Aorta (tissue), 5 donors: ENCODE results near the gene VEZT. TPM values are rescaled to one million over a fixed set of nuclear protein-coding genes. Genes with fewer than 3 reads are reported as not detected.
A peak's percentile ranks its signal among the peaks of the same experiment; 100 is the strongest.

Source experiments
- ATAC-seq: fragments of 200-7000 bp; cut with Tn5 transposase; one replicate; pipeline ENCODE4 v1.9.1; 2022; ENCODE audit warnings: moderate library complexity; ENCODE audit not compliant: low FRiP score
- DNase-seq, 2 donors: peaks; one replicate each; pipeline ENCODE4 v3.0.0-alpha.2; 2020
- H3K27ac ChIP-seq, 2 donors: one replicate each; pipeline ENCODE4 v1.5.1; 2013; ENCODE audit warnings: low read length in 2 of 2, mild to moderate bottlenecking in 2 of 2, moderate library complexity in 2 of 2, control low read depth in 1 of 2, inconsistent platforms in 1 of 2, low read depth in 1 of 2
- H3K27me3 ChIP-seq, 2 donors: one replicate each; pipeline ENCODE4 v1.6.1; 2013; ENCODE audit warnings: control low read depth in 1 of 2, low read length in 1 of 2, mild to moderate bottlenecking in 1 of 2, moderate library complexity in 1 of 2; ENCODE audit not compliant: insufficient read depth in 2 of 2, control insufficient read depth in 1 of 2
- H3K36me3 ChIP-seq, 2 donors: one replicate each; pipeline ENCODE4 v1.6.1; 2013; ENCODE audit warnings: control low read depth in 1 of 2, low read length in 1 of 2, mild to moderate bottlenecking in 1 of 2; ENCODE audit not compliant: insufficient read depth in 2 of 2, control insufficient read depth in 1 of 2
- H3K4me1 ChIP-seq, 2 donors: one replicate each; pipeline ENCODE4 v1.6.1; 2013; ENCODE audit warnings: low read length in 2 of 2, control low read depth in 1 of 2, mild to moderate bottlenecking in 1 of 2, moderate library complexity in 1 of 2; ENCODE audit not compliant: insufficient read depth in 2 of 2, control insufficient read depth in 1 of 2
- H3K4me3 ChIP-seq, 2 donors: one replicate each; pipeline ENCODE4 v1.5.1; 2013; ENCODE audit warnings: low read length in 2 of 2, control low read depth in 1 of 2, mild to moderate bottlenecking in 1 of 2
- H3K9me3 ChIP-seq: one replicate; pipeline ENCODE4 v1.6.1; 2013; ENCODE audit warnings: mild to moderate bottlenecking, low read length; ENCODE audit not compliant: control insufficient read depth
- WGBS, 2 donors: extraction: QIAGEN DNeasy Blood & Tissue Kit; methylation state at CpG; one replicate each; pipeline ENCODE4 v1.1.7; 2013; 5-methylcytosine and 5-hydroxymethylcytosine counted together
- intact Hi-C, 2 donors: fragments of 100-400 bp; cut with DNase I; formaldehyde crosslinking; loops; one replicate each; pipeline versions ENCODE4 v1.14.2 to v1.15.0; 2022
- polyA plus RNA-seq, 2 donors: library from polyadenylated mRNA; stranded (reverse); fragments of 200-250 nt; gene quantifications; one replicate each; pipeline ENCODE4 v1.2.3, GENCODE V29; 2013
- total RNA-seq, 2 donors: library from RNA; stranded (reverse); fragmentation: NEBNext Ultra II Directional; extraction: Animal tissue kit (Norgen Biotek cat#: 25700); gene quantifications; one replicate each; pipeline ENCODE4 v1.2.1, GENCODE V29; 2021
- donor health status: healthy with polysubstance abuse.
- donor health status: Bipolar disorder and iron deficiency.
- donor health status: DM: no; HTN: no; CAD: no.
- donor health status: DM: no; HTN: no; CAD: no.
- donor health status: DM: yes; HTN: yes; CAD: no.

VEZT gene
- total and polyA plus RNA-seq, 4 donors, result 39.0 to 103 (median 68.9) TPM

- H3K27ac ChIP-seq, result peak overlapping the region; percentile 48 to 59
- intact Hi-C loops, result loop anchor here (1.0 to 10.0 kb wide), 7 partner anchors 119 to 792 kb away; partner anchors contain the start of genes FGD6 (in 1 of the 2), NR2C1 (in 1 of the 2) and VEZT (in 1 of the 2)
- H3K9me3 ChIP-seq, result no peaks in the 10 kb centered on the region
- no peaks in the 10 kb centered on the region for H3K4me1 ChIP-seq
- peak; percentile 92 for ATAC-seq
- DNase-seq, result peak; percentile 71 to 78
- 10 to 11% methylated on average over 10 of the region's 10 CpGs for WGBS, 2 donors
- no peaks in the 10 kb centered on the region for H3K27me3 ChIP-seq
- no peaks in the 10 kb centered on the region for H3K36me3 ChIP-seq
- no peak overlapping the region for H3K4me3 ChIP-seq
Observed at GRCh38 chr12:95336387-95337067, 118.9 kb downstream of the VEZT start.

- Histone ChIP-seq H3K4me1 (peaks cover 0 to 2% of the 10 kb centered on the region in 2 donors), H3K27ac (no peak overlapping the region), H3K36me3 (no peaks in the 10 kb centered on the region), H3K4me3 (no peak overlapping the region), H3K27me3 (no peaks in the 10 kb centered on the region), H3K9me3 (no peaks in the 10 kb centered on the region)
- intact Hi-C loops, result loop anchor here (2.0 to 10.0 kb wide), 5 partner anchors 120 to 792 kb away; partner anchors contain the start of genes FGD6 (in 1 of the 2), NR2C1 (in 1 of the 2) and VEZT (in 1 of the 2)
- no peak for ATAC-seq
- DNase-seq, result no peak
- WGBS, 2 donors, result 54% methylated on average over 5 of the region's 5 CpGs
Observed at GRCh38 chr12:95337146-95337545, 119.5 kb downstream of the VEZT start.

- DNase-seq (no peak), ATAC-seq (no peak)
- Histone ChIP-seq H3K36me3 (no peaks in the 10 kb centered on the region), H3K4me1 (peaks cover 0 to 2% of the 10 kb centered on the region in 2 donors), H3K27ac (no peak overlapping the region), H3K9me3 (no peaks in the 10 kb centered on the region), H3K4me3 (no peak overlapping the region), H3K27me3 (no peaks in the 10 kb centered on the region)
- WGBS, 2 donors, result 94 to 96% methylated on average over 2 of the region's 2 CpGs
- intact Hi-C loops, result loop anchor here (5.0 to 10.0 kb wide), 4 partner anchors 122 to 794 kb away; partner anchors contain the start of genes FGD6 (in 1 of the 2) and VEZT (in 1 of the 2)
Observed at GRCh38 chr12:95339086-95339788, 121.6 kb downstream of the VEZT start.

DNA sequence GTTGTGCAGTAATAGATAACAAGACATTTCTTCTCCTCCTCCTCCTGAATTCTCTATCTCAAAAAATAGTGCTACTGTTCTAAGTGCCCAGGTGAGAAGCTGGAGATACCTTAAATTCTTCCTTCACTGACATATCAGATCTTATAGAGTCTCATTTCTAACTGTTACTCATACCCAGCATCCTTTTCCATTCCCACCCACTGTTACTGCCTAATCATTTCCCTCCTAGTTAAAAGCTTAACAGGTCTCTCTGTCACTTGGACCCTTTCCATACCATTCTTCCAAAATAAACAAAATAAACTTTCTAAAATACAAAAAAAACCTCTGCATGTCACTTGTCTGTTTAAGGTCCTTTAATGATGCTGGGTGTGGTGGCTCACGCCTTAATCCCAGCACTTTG, 124.4 kb downstream of the VEZT start:
- Histone ChIP-seq H3K27ac (no peak overlapping the region), H3K4me3 (no peak overlapping the region), H3K27me3 (no peaks in the 10 kb centered on the region), H3K9me3 (no peaks in the 10 kb centered on the region), H3K4me1 (peaks cover 0 to 2% of the 10 kb centered on the region in 2 donors), H3K36me3 (no peaks in the 10 kb centered on the region)
- DNase-seq (no peak), ATAC-seq (no peak)
- intact Hi-C loops, result loop anchor here in 1 of 2 donors (10.0 kb wide), 1 partner anchor 193 kb away; no protein-coding TSS in a partner anchor
- 92 to 95% methylated on average over 1 of the region's 1 CpG for WGBS, 2 donors

DNA sequence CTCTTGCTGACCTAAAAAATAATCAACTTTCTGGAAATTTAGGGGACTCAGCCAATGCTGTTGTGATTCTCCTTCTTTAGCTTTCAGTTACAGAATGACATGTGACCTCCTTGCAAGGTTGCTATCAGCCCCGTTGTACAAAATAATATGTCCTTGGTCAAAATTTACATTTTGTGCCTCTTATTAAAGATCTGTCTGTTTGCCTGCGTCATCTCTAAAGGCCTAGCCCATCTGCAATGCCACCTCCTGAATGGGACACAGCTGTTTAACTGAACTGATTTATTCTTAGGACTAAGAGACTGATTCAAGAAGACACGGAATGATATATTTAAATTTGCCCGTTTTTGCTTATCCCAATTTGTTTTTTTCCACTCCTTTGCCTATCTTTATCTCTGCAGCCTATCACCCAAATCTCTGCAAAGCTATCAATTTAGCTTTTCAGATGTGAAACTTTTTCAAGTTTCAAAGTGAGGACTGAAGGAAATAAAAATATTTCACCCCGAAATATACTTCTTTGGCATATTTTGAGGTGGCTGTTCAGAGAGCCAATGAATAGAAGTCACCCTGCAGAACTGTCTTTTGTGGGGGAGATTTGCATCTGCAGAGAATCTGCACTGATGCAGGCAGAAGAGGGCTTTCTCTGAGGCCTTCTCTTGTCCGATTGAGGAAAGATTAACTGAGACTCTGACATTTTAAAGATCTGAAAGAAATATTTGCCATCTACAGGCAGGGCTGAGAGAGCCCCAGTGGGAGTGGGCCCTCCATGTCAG, 126.0 kb downstream of the VEZT start:
- no peak overlapping the region for H3K27ac ChIP-seq
- no peaks in the 10 kb centered on the region for H3K27me3 ChIP-seq
- 75 to 80% methylated on average over 6 of the region's 6 CpGs for WGBS, 2 donors
- no peak for DNase-seq
- no peaks in the 10 kb centered on the region for H3K9me3 ChIP-seq
- H3K4me1 ChIP-seq, result peaks cover 0 to 2% of the 10 kb centered on the region in 2 donors
- no peak for ATAC-seq
- H3K36me3 ChIP-seq, result no peaks in the 10 kb centered on the region
- no peak overlapping the region for H3K4me3 ChIP-seq
- intact Hi-C loops, result loop anchor here in 1 of 2 donors (10.0 kb wide), 1 partner anchor 191 kb away; no protein-coding TSS in a partner anchor

GRCh38 chr12:95349291-95349690, 131.7 kb downstream of the VEZT start:
- DNase-seq (no peak), ATAC-seq (no peak)
- H3K4me1 ChIP-seq, result no peaks in the 10 kb centered on the region
- H3K27me3 ChIP-seq, result no peaks in the 10 kb centered on the region
- intact Hi-C loops, result loop anchor here in 1 of 2 donors (10.0 kb wide), 1 partner anchor 186 kb away; no protein-coding TSS in a partner anchor
- no peaks in the 10 kb centered on the region for H3K36me3 ChIP-seq
- no peaks in the 10 kb centered on the region for H3K9me3 ChIP-seq
- no peak overlapping the region for H3K27ac ChIP-seq
- 75 to 81% methylated on average over 7 of the region's 7 CpGs for WGBS, 2 donors
- no peak overlapping the region for H3K4me3 ChIP-seq

GRCh38 chr12:95351748-95352147, 134.1 kb downstream of the VEZT start:
- no peaks in the 10 kb centered on the region for H3K9me3 ChIP-seq
- H3K27me3 ChIP-seq, result no peaks in the 10 kb centered on the region
- DNase-seq (peak; percentile 51 to 83), ATAC-seq (peak; percentile 82)
- WGBS, 2 donors, result 67 to 69% methylated on average over 6 of the region's 6 CpGs
- H3K4me1 ChIP-seq, result no peaks in the 10 kb centered on the region
- intact Hi-C loops, result no loop called here
- H3K36me3 ChIP-seq, result no peaks in the 10 kb centered on the region
- H3K4me3 ChIP-seq, result no peak overlapping the region
- no peak overlapping the region for H3K27ac ChIP-seq
